ENCODE measurements around the gene RBM24. TPM values are rescaled to one million over a fixed set of nuclear protein-coding genes. Genes with fewer than 3 reads are reported as not detected.
A peak's percentile ranks its signal among the peaks of the same experiment; 100 is the strongest.

The RBM24 gene
- total and polyA plus RNA-seq, 2 of the 4 experiments (the other 2 are of a cell fraction), result 4.1 to 6.6 TPM

DNA sequence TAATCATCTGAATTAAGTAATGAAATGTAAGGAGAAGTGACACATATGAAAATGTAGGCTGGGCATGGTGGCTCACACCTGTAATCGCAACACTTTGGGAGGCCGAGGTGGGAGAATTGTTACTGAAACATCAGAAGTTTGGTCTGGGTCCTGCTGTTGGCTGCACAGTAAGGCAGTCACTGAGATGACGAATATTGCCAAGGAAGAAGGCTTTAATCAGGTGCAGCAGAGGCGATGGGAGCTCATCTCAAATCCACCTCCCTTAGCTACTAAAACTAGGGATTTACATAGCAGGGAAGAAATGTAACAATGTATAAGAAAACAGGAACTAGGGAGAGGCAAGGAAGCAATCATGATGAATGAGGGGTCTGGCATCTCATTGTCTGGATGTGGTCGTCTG, 50.1 kb downstream of the RBM24 start:
- no peaks in the 10 kb centered on the region for H3K79me1 ChIP-seq (ENCODE audit: low read depth in 1 of 2, low read length in 2 of 2)
- CTCF ChIA-PET, result interaction anchor here (0.7 kb wide), 1 partner anchor 253 kb away, joined by 5 read pairs; no protein-coding TSS in a partner anchor
- POLR2A ChIA-PET (ENCODE audit: unreplicated experiment), result interaction anchor here (0.6 kb wide), 1 partner anchor 82 kb away, joined by 5 read pairs; no protein-coding TSS in a partner anchor

More for the DNA sequence above, 50.1 kb downstream of the RBM24 start:
- H2AK5ac ChIP-seq (ENCODE audit: low read depth, low read length), result 0 out of 2 replicates have a peak overlapping the region, but pooled peaks have one; percentile 3
- H3K9me3 ChIP-seq (ENCODE audit: control insufficient read depth, insufficient read depth, low read length), result peaks cover 4% of the 10 kb centered on the region; the same call in 1 of the 2 replicates
- no peak for ATAC-seq (ENCODE audit: low read depth)
- no peak overlapping the region for H4K8ac ChIP-seq (ENCODE audit: low read depth in 2 of 2, low read length in 2 of 2)
- dilution Hi-C loops (cut with HindIII; ENCODE audit: low sequenced_read_pairs, unreplicated experiment) (no loop called here), in situ Hi-C loops (cut with MboI; ENCODE audit: low sequenced_read_pairs) (no loop called here), intact Hi-C loops (cut with micrococcal nuclease) (no loop called here)
- H2AFZ ChIP-seq (replicated peaks; ENCODE audit: low read length, poor library complexity), result no peak overlapping the region
- H3K27ac ChIP-seq (ENCODE audit: insufficient read depth, low read length), result no peak overlapping the region
- TF ChIP-seq RFX5 (IDR thresholded peaks at IDR 0.05; ENCODE audit: low read depth, low read length) (no peak), FOS (IDR thresholded peaks at IDR 0.05; ENCODE audit: low read depth, low read length) (no peak), POLR2A (IDR thresholded peaks at IDR 0.05; ENCODE audit: low read depth, low read length) (no peak), MAFK (IDR thresholded peaks at IDR 0.05; ENCODE audit: low read depth, low read length) (no peak)
- H3K4me1 ChIP-seq (ENCODE audit: control insufficient read depth, insufficient read depth, low read length), result no peaks in the 10 kb centered on the region
- H4K20me1 ChIP-seq (ENCODE audit: insufficient read depth, low read length), result no peaks in the 10 kb centered on the region
- no peak overlapping the region for H2AK9ac ChIP-seq (replicated peaks; ENCODE audit: low read depth, low read length, poor library complexity)
- H3K9ac ChIP-seq (ENCODE audit: low read depth, low read length), result no peak overlapping the region
- H2BK120ac ChIP-seq (ENCODE audit: low read depth, low read length), result no peak overlapping the region
- H2BK20ac ChIP-seq (ENCODE audit: low read depth, low read length), result no peak overlapping the region
- no peak for DNase-seq
- no peak overlapping the region for H3K14ac ChIP-seq (replicated peaks; ENCODE audit: low read depth, low read length)
- H3K18ac ChIP-seq (ENCODE audit: low read depth, low read length), result no peak overlapping the region
- no peak overlapping the region for H2BK15ac ChIP-seq (ENCODE audit: low read depth, low read length)
- no peak overlapping the region for H2BK5ac ChIP-seq (ENCODE audit: low read depth, low read length, poor library complexity, severe bottlenecking)
- no peaks in the 10 kb centered on the region for H3K36me3 ChIP-seq (ENCODE audit: control insufficient read depth, insufficient read depth, low read length)
- no peak overlapping the region for H3K4me3 ChIP-seq (ENCODE audit: insufficient read depth, low read depth, low read length)
- WGBS, 2 experiments (ENCODE audit: extremely low coverage in 2 of 2, insufficient read length in 1 of 2), result 86% methylated on average over 1 of the region's 5 CpGs; no CpG with 5 or more reads in 1 of the 2 experiments
- no peaks in the 10 kb centered on the region for H3K9me1 ChIP-seq (ENCODE audit: insufficient read depth, low read length)
- H3K23ac ChIP-seq (ENCODE audit: low read depth, low read length), result no peak overlapping the region
- H4K5ac ChIP-seq (ENCODE audit: low read depth, low read length), result no peak overlapping the region
- no peak overlapping the region for H4K91ac ChIP-seq (ENCODE audit: insufficient read depth, low read depth, low read length)
- H3K27me3 ChIP-seq (ENCODE audit: control insufficient read depth, insufficient read depth, low read length), result no peaks in the 10 kb centered on the region; the same call in 1 of the 2 replicates
- no peak overlapping the region for H3K4ac ChIP-seq (ENCODE audit: low read depth, low read length)
- BruUV-seq (replicated peaks), result no TSS peak
- H3K4me2 ChIP-seq (ENCODE audit: low read depth, low read length), result no peak overlapping the region
- no peak overlapping the region for H3K56ac ChIP-seq (ENCODE audit: extremely low read depth, insufficient read depth, low read length)
